GM19240 (cell line): ENCODE measurements around the gene CD81.

ENCODE experiments used
- DNase-seq: peaks from one replicate; pipeline ENCODE4 v3.0.0; 2011; ENCODE audit warnings: low spot score; ENCODE audit not compliant: insufficient read length

CD81 gene

GRCh38 chr11:2390091-2390724, 13.1 kb downstream of the CD81 start:
- no peak for DNase-seq

DNA sequence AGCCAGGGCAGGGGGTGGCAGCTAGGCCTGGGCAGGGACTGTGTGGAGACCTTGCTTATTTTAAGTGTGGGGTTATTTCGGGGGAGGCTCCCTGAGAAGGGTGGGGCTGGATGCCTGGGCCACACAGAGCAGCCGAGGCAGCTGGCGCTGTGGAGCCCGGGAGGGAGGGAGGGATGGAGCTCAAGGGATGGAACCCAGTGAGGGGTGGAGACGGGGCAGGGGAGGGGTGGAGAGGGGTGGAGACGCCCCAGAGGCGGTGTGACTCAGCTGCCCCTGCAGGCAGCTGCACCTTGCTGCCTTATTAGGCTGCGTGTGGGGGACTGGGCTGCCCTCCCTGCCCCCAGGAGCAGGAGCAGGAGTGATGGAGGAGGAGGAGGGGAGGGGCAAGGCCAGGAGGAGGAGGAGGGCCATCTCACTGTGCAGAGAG, 13.6 kb downstream of the CD81 start:
- DNase-seq = no peak

DNA sequence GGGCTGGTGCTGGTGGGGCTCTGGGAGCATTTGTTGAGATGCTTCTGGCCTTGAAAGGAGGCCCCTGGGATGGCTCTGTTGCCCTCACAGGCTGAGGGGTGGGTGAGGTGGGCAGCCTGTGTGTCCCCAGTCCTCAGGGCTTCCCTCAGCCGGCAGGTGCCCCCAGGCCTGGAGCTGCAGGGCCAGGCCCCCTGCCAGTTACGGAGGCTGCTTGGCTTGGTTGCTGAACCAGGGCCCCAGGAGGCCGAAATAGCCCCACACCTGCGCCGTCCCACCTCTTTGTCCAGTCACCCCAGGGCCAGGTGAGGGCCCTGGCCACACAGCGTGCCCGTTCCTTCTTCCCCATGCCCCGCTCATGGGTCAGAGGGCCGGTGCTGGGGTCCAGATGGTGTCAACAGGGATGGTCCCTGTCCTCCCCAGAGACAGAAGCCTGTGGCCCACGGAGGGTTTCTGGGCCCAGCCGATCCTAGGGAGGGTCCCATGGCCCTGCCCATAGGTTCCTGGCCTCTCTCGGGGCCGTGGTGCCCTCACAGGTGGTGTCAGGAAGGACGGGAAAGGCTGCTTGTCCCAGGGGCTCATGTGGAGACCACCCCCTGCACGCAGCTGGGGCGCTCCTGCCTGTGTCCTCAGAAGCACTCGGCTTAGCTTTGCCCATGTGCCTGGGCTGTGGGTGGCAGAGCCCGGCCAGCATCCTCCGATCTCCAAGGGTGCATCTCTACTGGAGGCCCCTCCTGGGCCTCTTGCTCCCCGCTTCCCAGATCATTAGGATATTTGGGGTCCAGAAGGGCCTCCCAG, 14.3 kb downstream of the CD81 start:
- DNase-seq = no peak

- DNase-seq = no peak
These were observed 15.3 kb downstream of the CD81 start for GRCh38 chr11:2392241-2392959.

GRCh38 chr11:2393111-2393868, 16.2 kb downstream of the CD81 start:
- DNase-seq = no peak

GRCh38 chr11:2393941-2394817, 17.1 kb downstream of the CD81 start:
- DNase-seq = no peak

- DNase-seq = no peak
These were observed 17.7 kb downstream of the CD81 start for GRCh38 chr11:2394818-2395105.

- DNase-seq = no peak
These were observed 18.2 kb downstream of the CD81 start for GRCh38 chr11:2395211-2395730.

DNA sequence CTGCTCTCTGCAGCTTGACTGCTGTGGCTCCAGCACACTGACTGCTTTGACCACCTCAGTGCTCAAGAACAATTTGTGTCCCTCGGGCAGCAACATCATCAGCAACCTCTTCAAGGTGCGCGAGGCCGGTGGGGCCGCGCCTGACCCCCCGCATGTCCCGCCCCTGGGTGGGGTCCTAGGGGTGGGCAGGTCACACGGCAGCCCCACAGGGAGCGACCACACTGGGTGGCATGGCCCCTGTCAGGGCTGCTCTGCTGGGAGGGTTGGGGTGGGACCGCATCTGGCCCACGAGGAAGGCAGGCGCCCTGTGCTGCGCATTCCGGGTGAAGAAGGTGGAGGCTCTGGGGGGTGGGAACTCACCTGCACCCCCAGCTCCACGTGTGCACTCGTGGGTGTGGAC, 18.7 kb downstream of the CD81 start:
- DNase-seq = no peak

DNA sequence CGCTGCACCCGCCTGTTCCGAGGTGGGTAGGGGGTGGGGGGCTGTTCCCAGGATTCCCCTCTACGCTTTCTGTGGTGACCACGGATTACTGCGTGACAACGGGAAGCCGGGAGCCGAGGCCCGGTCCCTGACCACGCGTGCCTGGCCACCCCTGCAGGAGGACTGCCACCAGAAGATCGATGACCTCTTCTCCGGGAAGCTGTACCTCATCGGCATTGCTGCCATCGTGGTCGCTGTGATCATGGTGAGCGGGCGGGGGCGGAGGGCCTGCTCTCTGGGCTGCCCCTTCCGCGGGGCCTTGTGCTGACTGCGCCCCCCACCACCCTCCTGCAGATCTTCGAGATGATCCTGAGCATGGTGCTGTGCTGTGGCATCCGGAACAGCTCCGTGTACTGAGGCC, 19.4 kb downstream of the CD81 start:
- no peak for DNase-seq

DNA sequence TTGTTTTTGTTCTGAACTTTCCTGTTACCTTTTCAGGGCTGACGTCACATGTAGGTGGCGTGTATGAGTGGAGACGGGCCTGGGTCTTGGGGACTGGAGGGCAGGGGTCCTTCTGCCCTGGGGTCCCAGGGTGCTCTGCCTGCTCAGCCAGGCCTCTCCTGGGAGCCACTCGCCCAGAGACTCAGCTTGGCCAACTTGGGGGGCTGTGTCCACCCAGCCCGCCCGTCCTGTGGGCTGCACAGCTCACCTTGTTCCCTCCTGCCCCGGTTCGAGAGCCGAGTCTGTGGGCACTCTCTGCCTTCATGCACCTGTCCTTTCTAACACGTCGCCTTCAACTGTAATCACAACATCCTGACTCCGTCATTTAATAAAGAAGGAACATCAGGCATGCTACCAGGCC, 19.9 kb downstream of the CD81 start:
- DNase-seq = no peak

- DNase-seq = no peak
These were observed 21.7 kb downstream of the CD81 start for GRCh38 chr11:2398664-2399355.

DNA sequence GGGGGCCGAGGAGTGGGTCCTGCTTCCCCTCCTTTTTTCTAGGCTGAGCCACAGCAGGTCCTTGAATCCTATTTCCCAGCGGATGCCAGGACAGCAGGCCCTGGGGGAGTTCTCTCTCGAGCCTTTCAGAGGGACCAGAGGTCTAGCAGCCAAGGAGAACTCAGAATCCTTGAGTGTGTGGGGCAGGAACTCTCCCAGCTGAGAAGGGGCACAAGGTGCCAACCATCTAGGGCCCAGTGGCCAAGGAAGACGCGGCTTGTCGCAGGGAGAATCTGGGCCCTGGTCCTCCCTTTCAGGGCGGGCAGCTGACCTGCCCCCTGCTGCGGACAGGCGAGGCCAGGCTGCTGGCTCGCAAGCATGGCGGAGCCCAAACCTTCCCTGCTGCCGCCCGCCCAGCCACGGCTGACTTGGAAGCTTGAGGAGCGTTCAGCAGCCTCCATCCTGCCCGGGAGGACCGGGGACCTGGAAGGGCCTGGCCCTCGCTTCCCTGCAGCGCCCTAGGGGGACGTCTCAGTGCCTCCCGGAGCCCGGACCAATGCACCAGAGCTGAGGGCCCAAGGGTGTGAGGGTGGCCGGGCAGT, 22.5 kb downstream of the CD81 start:
- no peak for DNase-seq

- DNase-seq = peak; percentile 100
These were observed 23.1 kb downstream of the CD81 start, which contains the start of gene TSSC4 for GRCh38 chr11:2400069-2400761. Gene TSSC4 (plus strand): TSS chr11:2400750. CDS start chr11:2402634, 1,884 bp downstream.

GRCh38 chr11:2400762-2401435, 23.8 kb downstream of the CD81 start:
- no peak for DNase-seq

- DNase-seq = no peak
These were observed 24.4 kb downstream of the CD81 start for GRCh38 chr11:2401436-2401984.

GRCh38 chr11:2402106-2402505, 25.0 kb downstream of the CD81 start:
- no peak for DNase-seq
